HCT116 (cell line): Measurements from ENCODE around the gene ALAD. TPM values are rescaled to one million over a fixed set of nuclear protein-coding genes. Genes with fewer than 3 reads are reported as not detected.

Experiments
- ATAC-seq: fragments of 200-7000 bp; cut with Tn5 transposase; 2 replicates; pipeline ENCODE4 v1.9.1; 2020; ENCODE audit warnings: mild to moderate bottlenecking, moderate library complexity
- BruUV-seq: library from RNA; stranded (reverse); fragments of 400-500 nt; replicated peaks from 2 replicates; lab custom pipeline; 2021; lab: Mats Ljungman, UMichigan
- CTCF ChIA-PET: fragments of 300-600 bp; sonication (Branson Sonifier 250); formaldehyde crosslinking; loops from one replicate; lab custom pipeline; 2021; ENCODE audit warnings: antibody characterized with exemption; lab: Charles Lee
- POLR2A ChIA-PET: fragments of 300-600, 350-600 bp; sonication (Branson Sonifier 250); formaldehyde crosslinking; loops from one replicate; lab custom pipeline; 2021; ENCODE audit warnings: antibody characterized with exemption; lab: Charles Lee
- RAD21 ChIA-PET, 2 experiments: fragments of 300-600 bp; sonication (Branson Sonifier 250); formaldehyde crosslinking; loops; one replicate each; lab custom pipeline; 2023; ENCODE audit warnings: low total read pairs in 2 of 2; ENCODE audit not compliant: uncharacterized antibody in 2 of 2, unreplicated experiment in 2 of 2, low non-redundant PET in 1 of 2; lab: Charles Lee
- DNase-seq: peaks from one replicate; pipeline ENCODE4 v3.0.0-alpha.2; 2010; ENCODE audit warnings: low read depth, low spot score
- H2AFZ ChIP-seq: fragments of 200-600 bp; shearing (Covaris generic), sonication (generic); 2 replicates; pipeline ENCODE4 v1.6.1; 2017; ENCODE audit warnings: low read depth, mixed run types, mixed read lengths, antibody characterized with exemption, low read length; ENCODE audit not compliant: poor library complexity, severe bottlenecking
- H3K27ac ChIP-seq: 2 replicates; pipeline ENCODE4 v1.5.1; 2012; ENCODE audit warnings: low read depth, low read length
- H3K27me3 ChIP-seq: fragments of 200-600 bp; sonication (generic); 2 replicates; pipeline ENCODE4 v1.6.1; 2016; ENCODE audit warnings: mixed run types, low read length, mixed read lengths; ENCODE audit not compliant: insufficient read depth
- H3K36me3 ChIP-seq, 2 experiments: fragments of 200-500 bp in 1 of 2; fragments of 200-600 bp in 1 of 2; sonication (Bioruptor generic) in 1 of 2; sonication (generic) in 1 of 2; 2 replicates each; pipeline versions ENCODE4 v1.5.1 to v1.6.1; 2014 to 2016; ENCODE audit warnings: low read length in 2 of 2, inconsistent platforms in 1 of 2, mixed read lengths in 1 of 2, mixed run types in 1 of 2; ENCODE audit not compliant: insufficient read depth in 2 of 2, control insufficient read depth in 1 of 2
- H3K4me1 ChIP-seq, 2 experiments: fragments of 200-600 bp in 1 of 2; sonication (generic) in 1 of 2; 2 replicates each; pipeline versions ENCODE4 v1.5.1 to v1.6.1; 2012 to 2017; ENCODE audit warnings: low read length in 2 of 2, inconsistent platforms in 1 of 2, mild to moderate bottlenecking in 1 of 2, mixed read lengths in 1 of 2, mixed run types in 1 of 2, moderate library complexity in 1 of 2; ENCODE audit not compliant: insufficient read depth in 2 of 2, control insufficient read depth in 1 of 2
- H3K4me2 ChIP-seq: fragments of 200-600 bp; sonication (generic); 2 replicates; pipeline ENCODE4 v1.6.1; 2017; ENCODE audit warnings: mixed run types, low read length, mixed read lengths
- H3K4me3 ChIP-seq, 2 experiments: fragments of 200-600 bp in 1 of 2; sonication (generic) in 1 of 2; replicated peaks in 1 of 2; 2 replicates each; pipeline ENCODE4 v1.5.1; 2011 to 2016; ENCODE audit warnings: low read length in 2 of 2, control low read depth in 1 of 2, low read depth in 1 of 2, mild to moderate bottlenecking in 1 of 2, mixed read lengths in 1 of 2, mixed run types in 1 of 2
- H3K79me2 ChIP-seq: fragments of 200-600 bp; sonication (generic); 2 replicates; pipeline ENCODE4 v1.6.1; 2017; ENCODE audit warnings: mild to moderate bottlenecking, mixed run types, low read length, moderate library complexity, mixed read lengths; ENCODE audit not compliant: insufficient read depth
- H3K9ac ChIP-seq: fragments of 200-600 bp; sonication (generic); 2 replicates; pipeline ENCODE4 v1.6.1; 2016; ENCODE audit warnings: low read length, mixed read lengths
- H3K9me2 ChIP-seq: fragments of 200-600 bp; sonication (generic), shearing (Covaris generic); 2 replicates; pipeline ENCODE4 v1.6.1; 2017; ENCODE audit warnings: mixed run types, mild to moderate bottlenecking, moderate library complexity; ENCODE audit not compliant: insufficient read depth
- H3K9me3 ChIP-seq, 2 experiments: fragments of 200-500 bp in 1 of 2; fragments of 200-600 bp in 1 of 2; sonication (Bioruptor generic) in 1 of 2; sonication (generic) in 1 of 2; 2 replicates each; pipeline ENCODE4 v1.6.1; 2014 to 2017; ENCODE audit warnings: low read length in 2 of 2, mixed read lengths in 2 of 2, inconsistent platforms in 1 of 2, low read depth in 1 of 2, mild to moderate bottlenecking in 1 of 2, mixed run types in 1 of 2, moderate library complexity in 1 of 2; ENCODE audit not compliant: control insufficient read depth in 1 of 2, insufficient read depth in 1 of 2
- H4K20me1 ChIP-seq: fragments of 200-600 bp; sonication (generic), shearing (Covaris generic); 2 replicates; pipeline ENCODE4 v1.6.1; 2017; ENCODE audit warnings: mixed run types, mild to moderate bottlenecking, moderate library complexity; ENCODE audit not compliant: insufficient read depth
- CBX3 ChIP-seq: IDR thresholded peaks from 2 replicates; pipeline ENCODE4 v1.6.1; 2012; ENCODE audit warnings: low read depth
- EGR1 ChIP-seq: IDR thresholded peaks from 2 replicates; pipeline ENCODE4 v1.6.1; 2012; ENCODE audit warnings: low read depth
- ELF1 ChIP-seq: IDR thresholded peaks from 2 replicates; pipeline ENCODE4 v1.6.1; 2012; ENCODE audit warnings: low read depth, borderline replicate concordance
- EZH2 ChIP-seq: fragments of 200-600 bp; sonication (generic); IDR thresholded peaks from 2 replicates; pipeline ENCODE4 v1.6.1; 2017; ENCODE audit warnings: antibody characterized with exemption, mixed run types
- EZH2phosphoT487 ChIP-seq: fragments of 200-600 bp; IDR thresholded peaks from 2 replicates; pipeline ENCODE4 v1.6.1; 2018; ENCODE audit warnings: antibody characterized with exemption, borderline replicate concordance
- FOSL1 ChIP-seq: IDR thresholded peaks from 2 replicates; pipeline ENCODE4 v1.6.1; 2012; ENCODE audit warnings: low read depth
- JUND ChIP-seq: IDR thresholded peaks from 2 replicates; pipeline ENCODE4 v1.6.1; 2012
- POLR2A ChIP-seq: IDR thresholded peaks from 2 replicates; pipeline ENCODE4 v1.7.0; 2011; ENCODE audit warnings: borderline replicate concordance; ENCODE audit not compliant: insufficient read depth, insufficient read length; ENCODE audit errors: extremely low read depth
- POLR2AphosphoS5 ChIP-seq: IDR thresholded peaks from 2 replicates; pipeline ENCODE4 v1.6.1; 2011; ENCODE audit warnings: mild to moderate bottlenecking, low read depth, low read length, moderate library complexity
- RAD21 ChIP-seq: IDR thresholded peaks from 2 replicates; pipeline ENCODE4 v1.6.1; 2012; ENCODE audit warnings: low read depth, mild to moderate bottlenecking
- SP1 ChIP-seq: IDR thresholded peaks from 2 replicates; pipeline ENCODE4 v1.6.1; 2012; ENCODE audit warnings: low read depth
- TCF7L2 ChIP-seq: IDR thresholded peaks from 2 replicates; pipeline ENCODE4 v1.7.0; 2011; ENCODE audit warnings: borderline replicate concordance, inconsistent platforms; ENCODE audit not compliant: insufficient read depth, insufficient read length; ENCODE audit errors: extremely low read depth
- YY1 ChIP-seq: IDR thresholded peaks from 2 replicates; pipeline ENCODE4 v1.6.1; 2011; ENCODE audit warnings: low read length, low read depth, moderate library complexity, mild to moderate bottlenecking; ENCODE audit not compliant: insufficient replicate concordance; ENCODE audit errors: extremely low read depth
- ZNF274 ChIP-seq: fragments of 200-500 bp; sonication (Bioruptor generic); IDR thresholded peaks from 2 replicates; pipeline ENCODE4 v1.6.1; 2014; ENCODE audit warnings: mild to moderate bottlenecking, low read depth, low read length, inconsistent platforms
- intact Hi-C: fragments of 100-400 bp; cut with micrococcal nuclease; formaldehyde crosslinking; loops from 2 replicates; pipeline ENCODE4 v1.10.0; 2022
- total RNA-seq: library from RNA; stranded (reverse); gene quantifications from one replicate; pipeline ENCODE4 v1.2.1, GENCODE V29; 2021; ENCODE audit not compliant: unreplicated experiment
- TF ChIP-seq, protein P1 (sequence below), 3 experiments: fragments of 200-600 bp in 1 of 3; sonication (generic) in 1 of 3; IDR thresholded peaks in 2 of 3; conservative IDR thresholded peaks in 1 of 3; 2 replicates each; pipeline ENCODE4 v1.5.1; 2012 to 2017; ENCODE audit warnings: low read depth in 2 of 3, low read length in 2 of 3, antibody characterized with exemption in 1 of 3, borderline replicate concordance in 1 of 3, control low read depth in 1 of 3, mild to moderate bottlenecking in 1 of 3, mixed read lengths in 1 of 3, mixed run types in 1 of 3, moderate library complexity in 1 of 3; ENCODE audit not compliant: insufficient read depth in 1 of 3

ALAD gene
- total RNA-seq, 1 experiment from 2014 or later: 14.0 TPM

DNA sequence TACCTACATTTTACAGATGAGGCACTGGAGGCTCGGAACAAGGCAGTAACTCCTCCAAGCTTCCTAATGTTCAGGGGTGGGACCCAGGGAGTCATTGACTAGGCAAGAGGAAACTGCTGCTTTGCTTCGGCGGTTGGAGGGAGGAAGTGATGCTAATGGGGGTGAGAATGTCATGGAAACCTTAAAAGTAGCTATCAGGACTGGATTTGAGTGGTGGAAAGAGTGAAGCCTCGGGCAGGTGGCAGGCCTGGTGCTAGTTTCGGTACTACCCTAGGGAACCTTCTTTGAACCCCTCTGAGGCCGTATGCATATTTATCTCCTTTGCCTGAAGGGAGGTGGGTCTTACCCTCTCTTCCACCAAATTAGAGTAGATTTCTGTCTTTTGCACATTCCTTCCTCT, 50.1 kb downstream of the ALAD start:
- H3K27ac ChIP-seq: no peak overlapping the region
- TSS peak; percentile 52 for BruUV-seq
- no peaks in the 10 kb centered on the region for H4K20me1 ChIP-seq
- H3K4me3 ChIP-seq: no peak overlapping the region; a peak in 1 of 4 replicates
- no peak overlapping the region for H3K9ac ChIP-seq
- POLR2A ChIA-PET: no interaction called here
- peak overlapping the region; percentile 98 for H3K4me2 ChIP-seq
- RAD21 ChIA-PET: no interaction called here
- CTCF ChIA-PET: no interaction called here
- no peaks in the 10 kb centered on the region for H3K9me3 ChIP-seq
- ATAC-seq (no peak), DNase-seq (no peak)
- TF ChIP-seq POLR2A: no peak
- no peak for TF ChIP-seq EGR1
- TF ChIP-seq CBX3: no peak
- no peak for TF ChIP-seq ELF1
- TF ChIP-seq ZNF274: no peak
- no peak for TF ChIP-seq FOSL1
- TF ChIP-seq JUND: no peak
- no peak for TF ChIP-seq SP1
- TF ChIP-seq TCF7L2: no peak
- TF ChIP-seq RAD21: no peak
- no peak for TF ChIP-seq YY1
- TF ChIP-seq POLR2AphosphoS5: no peak
- TF ChIP-seq, protein P1, sequence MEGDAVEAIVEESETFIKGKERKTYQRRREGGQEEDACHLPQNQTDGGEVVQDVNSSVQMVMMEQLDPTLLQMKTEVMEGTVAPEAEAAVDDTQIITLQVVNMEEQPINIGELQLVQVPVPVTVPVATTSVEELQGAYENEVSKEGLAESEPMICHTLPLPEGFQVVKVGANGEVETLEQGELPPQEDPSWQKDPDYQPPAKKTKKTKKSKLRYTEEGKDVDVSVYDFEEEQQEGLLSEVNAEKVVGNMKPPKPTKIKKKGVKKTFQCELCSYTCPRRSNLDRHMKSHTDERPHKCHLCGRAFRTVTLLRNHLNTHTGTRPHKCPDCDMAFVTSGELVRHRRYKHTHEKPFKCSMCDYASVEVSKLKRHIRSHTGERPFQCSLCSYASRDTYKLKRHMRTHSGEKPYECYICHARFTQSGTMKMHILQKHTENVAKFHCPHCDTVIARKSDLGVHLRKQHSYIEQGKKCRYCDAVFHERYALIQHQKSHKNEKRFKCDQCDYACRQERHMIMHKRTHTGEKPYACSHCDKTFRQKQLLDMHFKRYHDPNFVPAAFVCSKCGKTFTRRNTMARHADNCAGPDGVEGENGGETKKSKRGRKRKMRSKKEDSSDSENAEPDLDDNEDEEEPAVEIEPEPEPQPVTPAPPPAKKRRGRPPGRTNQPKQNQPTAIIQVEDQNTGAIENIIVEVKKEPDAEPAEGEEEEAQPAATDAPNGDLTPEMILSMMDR (IDR thresholded peaks at IDR 0.05 in 2 of 3, conservative IDR thresholded peaks at IDR 0.05 in 1 of 3; ENCODE audit: borderline replicate concordance in 1 of 3, insufficient read depth in 1 of 3, low read depth in 2 of 3, low read length in 2 of 3): no peak
- no peak for TF ChIP-seq EZH2phosphoT487
- TF ChIP-seq EZH2: no peak
- no peaks in the 10 kb centered on the region for H3K27me3 ChIP-seq
- peaks cover 22% of the 10 kb centered on the region for H3K79me2 ChIP-seq
- H3K4me1 ChIP-seq: peaks cover 3 to 34% of the 10 kb centered on the region in 2 experiments; a peak in 3 of 4 replicates
- intact Hi-C loops: no loop called here
- H3K36me3 ChIP-seq: no peaks in the 10 kb centered on the region
- no peak overlapping the region for H2AFZ ChIP-seq
- H3K9me2 ChIP-seq: no peaks in the 10 kb centered on the region
